H1 (cell line): Measurements from ENCODE around the gene RASL10B. TPM values are rescaled to one million over a fixed set of nuclear protein-coding genes. Genes with fewer than 3 reads are reported as not detected.

Experiments
- CTCF ChIA-PET: fragments of 300-600 bp; sonication (Branson Sonifier 250); formaldehyde crosslinking; loops from one replicate; lab custom pipeline; 2021; ENCODE audit not compliant: partially characterized antibody; lab: Charles Lee
- POLR2A ChIA-PET: fragments of 300-600 bp; sonication (Branson Sonifier 250); formaldehyde crosslinking; loops from one replicate; lab custom pipeline; 2021; ENCODE audit warnings: inconsistent platforms; ENCODE audit not compliant: partially characterized antibody; lab: Charles Lee
- DNase-seq, 2 experiments: peaks; one replicate each; pipeline versions ENCODE4 v3.0.0 to v3.0.0-alpha.2; 2010 to 2022; ENCODE audit warnings: low spot score in 2 of 2, low read depth in 1 of 2, mixed read lengths in 1 of 2
- FAIRE-seq: peaks from 2 replicates; lab custom pipeline; 2011; peaks lifted over from hg19 to GRCh38; lab: Jason Lieb, UNC
- H2AFZ ChIP-seq: 2 replicates; pipeline ENCODE4 v1.8.1; 2012; ENCODE audit warnings: low read length, inconsistent platforms
- H2AK5ac ChIP-seq: 2 replicates; pipeline ENCODE4 v1.6.1; 2013; ENCODE audit warnings: low read depth, low read length
- H2BK120ac ChIP-seq: replicated peaks from 2 replicates; pipeline ENCODE3; 2013; ENCODE audit warnings: low read depth, low read length, inconsistent platforms
- H2BK12ac ChIP-seq: 2 replicates; pipeline ENCODE4 v1.6.1; 2013; ENCODE audit warnings: low read depth, low read length
- H2BK15ac ChIP-seq: 2 replicates; pipeline ENCODE4 v1.6.1; 2013; ENCODE audit warnings: low read length
- H2BK20ac ChIP-seq: 2 replicates; pipeline ENCODE4 v1.6.1; 2013; ENCODE audit warnings: low read length
- H2BK5ac ChIP-seq: 2 replicates; pipeline ENCODE4 v1.6.1; 2013; ENCODE audit warnings: low read depth, low read length
- H3K14ac ChIP-seq: 2 replicates; pipeline ENCODE4 v1.6.1; 2013; ENCODE audit warnings: inconsistent platforms; ENCODE audit not compliant: insufficient read length
- H3K18ac ChIP-seq: 2 replicates; pipeline ENCODE4 v1.6.1; 2013; ENCODE audit warnings: low read length; ENCODE audit errors: extremely low read depth
- H3K23ac ChIP-seq: 2 replicates; pipeline ENCODE4 v1.6.1; 2013; ENCODE audit warnings: inconsistent platforms; ENCODE audit not compliant: insufficient read length
- H3K23me2 ChIP-seq: 2 replicates; pipeline ENCODE4 v1.6.1; 2013; ENCODE audit warnings: low read depth, low read length
- H3K27ac ChIP-seq: 2 replicates; pipeline ENCODE4 v1.6.1; 2011; ENCODE audit warnings: low read depth, low read length, inconsistent platforms
- H3K27me3 ChIP-seq, 4 experiments: replicated peaks in 1 of 4; 1 replicate in 1 of 4; 2 replicates in 3 of 4; pipeline versions ENCODE4 v1.6.1 to v1.8.1; 2011 to 2013; ENCODE audit warnings: low read length in 3 of 4, mild to moderate bottlenecking in 3 of 4, inconsistent platforms in 2 of 4, mixed read lengths in 2 of 4, moderate library complexity in 1 of 4; ENCODE audit not compliant: control insufficient read depth in 3 of 4, insufficient read depth in 3 of 4; ENCODE audit errors: extremely low read depth in 1 of 4
- H3K36me3 ChIP-seq, 4 experiments: 2 replicates each; pipeline versions ENCODE4 v1.6.1 to v1.8.1; 2011 to 2013; ENCODE audit warnings: mild to moderate bottlenecking in 4 of 4, low read length in 3 of 4, moderate library complexity in 2 of 4, control low read depth in 1 of 4, inconsistent platforms in 1 of 4; ENCODE audit not compliant: insufficient read depth in 4 of 4, control insufficient read depth in 2 of 4
- H3K4ac ChIP-seq: replicated peaks from 2 replicates; pipeline ENCODE3; 2013; ENCODE audit warnings: low read length, low read depth, mixed read lengths, inconsistent platforms; ENCODE audit not compliant: insufficient read length
- H3K4me1 ChIP-seq, 4 experiments: replicated peaks in 1 of 4; 1 replicate in 1 of 4; 2 replicates in 3 of 4; pipeline versions ENCODE4 v1.6.1 to v1.8.1; 2011 to 2013; ENCODE audit warnings: low read length in 3 of 4, inconsistent platforms in 2 of 4, mixed read lengths in 1 of 4; ENCODE audit not compliant: insufficient read depth in 4 of 4, control insufficient read depth in 3 of 4
- H3K4me2 ChIP-seq, 2 experiments: 2 replicates each; pipeline versions ENCODE4 v1.6.1 to v1.8.1; 2011 to 2013; ENCODE audit warnings: low read depth in 2 of 2, low read length in 2 of 2, control low read depth in 1 of 2, inconsistent platforms in 1 of 2, mild to moderate bottlenecking in 1 of 2; ENCODE audit not compliant: insufficient read depth in 1 of 2
- H3K4me3 ChIP-seq, 4 experiments: fragments of 200-600, 300-600 bp in 1 of 4; sonication (generic), shearing (Covaris generic), sonication (Bioruptor Twin) in 1 of 4; 2 replicates each; pipeline versions ENCODE4 v1.5.1 to v1.8.1; 2011 to 2016; ENCODE audit warnings: low read length in 4 of 4, low read depth in 3 of 4, control low read depth in 2 of 4, inconsistent platforms in 2 of 4, mild to moderate bottlenecking in 2 of 4, mixed read lengths in 1 of 4, moderate library complexity in 1 of 4; ENCODE audit not compliant: insufficient read depth in 2 of 4; ENCODE audit errors: extremely low read depth in 1 of 4
- H3K56ac ChIP-seq: replicated peaks from 2 replicates; pipeline ENCODE3; 2013; ENCODE audit warnings: low read depth, mild to moderate bottlenecking, mixed read lengths, low read length, inconsistent platforms; ENCODE audit not compliant: insufficient read length
- H3K79me1 ChIP-seq: 2 replicates; pipeline ENCODE4 v1.6.1; 2013; ENCODE audit warnings: low read depth, low read length, control low read depth
- H3K79me2 ChIP-seq, 2 experiments: 2 replicates each; pipeline versions ENCODE4 v1.6.1 to v1.8.1; 2012 to 2013; ENCODE audit warnings: low read length in 2 of 2, mild to moderate bottlenecking in 2 of 2, inconsistent platforms in 1 of 2; ENCODE audit not compliant: insufficient read depth in 2 of 2, control insufficient read depth in 1 of 2
- H3K9ac ChIP-seq, 4 experiments: replicated peaks in 1 of 4; 1 replicate in 1 of 4; 2 replicates in 3 of 4; pipeline versions ENCODE4 v1.6.1 to v1.8.1; 2011 to 2013; ENCODE audit warnings: low read depth in 3 of 4, low read length in 3 of 4, control low read depth in 2 of 4, mild to moderate bottlenecking in 2 of 4, moderate library complexity in 2 of 4, inconsistent platforms in 1 of 4; ENCODE audit errors: extremely low read depth in 1 of 4
- H3K9me3 ChIP-seq, 2 experiments: 2 replicates each; pipeline versions ENCODE4 v1.6.1 to v1.8.1; 2012 to 2013; ENCODE audit warnings: mild to moderate bottlenecking in 2 of 2, moderate library complexity in 2 of 2, control low read depth in 1 of 2, inconsistent platforms in 1 of 2, low read depth in 1 of 2, low read length in 1 of 2, mixed read lengths in 1 of 2; ENCODE audit not compliant: insufficient read depth in 2 of 2
- H4K20me1 ChIP-seq, 2 experiments: replicated peaks in 1 of 2; 2 replicates each; pipeline versions ENCODE3 to v1.8.1; 2011 to 2013; ENCODE audit warnings: inconsistent platforms in 2 of 2, low read length in 2 of 2, mild to moderate bottlenecking in 1 of 2; ENCODE audit not compliant: insufficient read depth in 2 of 2, control insufficient read depth in 1 of 2
- H4K5ac ChIP-seq: 2 replicates; pipeline ENCODE4 v1.6.1; 2013; ENCODE audit warnings: low read length, low read depth, mixed read lengths, inconsistent platforms; ENCODE audit not compliant: insufficient read length
- H4K8ac ChIP-seq: 2 replicates; pipeline ENCODE4 v1.8.0; 2013; ENCODE audit warnings: mild to moderate bottlenecking, moderate library complexity, low read length, inconsistent platforms; ENCODE audit not compliant: insufficient read depth; ENCODE audit errors: extremely low read depth
- H4K91ac ChIP-seq: replicated peaks from 2 replicates; pipeline ENCODE3; 2013; ENCODE audit warnings: low read length, mixed read lengths, inconsistent platforms; ENCODE audit not compliant: insufficient read length
- ATF2 ChIP-seq: IDR thresholded peaks from 2 replicates; pipeline ENCODE4 v1.6.1; 2012; ENCODE audit warnings: low read length, inconsistent platforms
- CHD1 ChIP-seq: IDR thresholded peaks from 2 replicates; pipeline ENCODE4 v1.6.1; 2012; ENCODE audit warnings: low read depth, low read length, improper control_type of control experiment
- CTBP2 ChIP-seq: IDR thresholded peaks from 2 replicates; pipeline ENCODE4 v1.7.0; 2011; ENCODE audit warnings: borderline replicate concordance, mild to moderate bottlenecking, moderate library complexity, mixed read lengths, low read length; ENCODE audit not compliant: insufficient read depth, insufficient read length
- FOSL1 ChIP-seq: IDR thresholded peaks from 2 replicates; pipeline ENCODE4 v1.6.1; 2011; ENCODE audit warnings: mild to moderate bottlenecking, low read depth, low read length, moderate library complexity; ENCODE audit not compliant: insufficient read depth
- HDAC2 ChIP-seq, 2 experiments: fragments of 300-600 bp in 1 of 2; sonication (generic) in 1 of 2; IDR thresholded peaks; 2 replicates each; pipeline ENCODE4 v1.6.1; 2011 to 2012; ENCODE audit warnings: low read depth in 2 of 2, low read length in 2 of 2, mild to moderate bottlenecking in 2 of 2, moderate library complexity in 2 of 2, borderline replicate concordance in 1 of 2, inconsistent platforms in 1 of 2
- POLR2A ChIP-seq, 2 experiments: IDR thresholded peaks; 1 replicate in 1 of 2; 2 replicates in 1 of 2; pipeline ENCODE4 v1.6.1; 2011; ENCODE audit warnings: low read depth in 2 of 2, low read length in 2 of 2, mild to moderate bottlenecking in 2 of 2; ENCODE audit errors: control extremely low read depth in 1 of 2
- POLR2AphosphoS5 ChIP-seq: IDR thresholded peaks from 2 replicates; pipeline ENCODE4 v1.6.1; 2011; ENCODE audit warnings: low read depth, low read length
- RNF2 ChIP-seq: fragments of 200-900, 300-1000 bp; sonication (generic); IDR thresholded peaks from 2 replicates; pipeline ENCODE4 v1.7.1; 2016; ENCODE audit warnings: borderline replicate concordance, low read depth, mild to moderate bottlenecking, antibody characterized with exemption, low read length; ENCODE audit not compliant: poor library complexity, severe bottlenecking; ENCODE audit errors: missing control alignments
- SP1 ChIP-seq: IDR thresholded peaks from 2 replicates; pipeline ENCODE4 v1.6.1; 2011; ENCODE audit warnings: low read depth, low read length
- SP2 ChIP-seq: IDR thresholded peaks from 2 replicates; pipeline ENCODE4 v1.6.1; 2012; ENCODE audit warnings: mild to moderate bottlenecking, low read length, inconsistent platforms
- TEAD4 ChIP-seq: IDR thresholded peaks from 2 replicates; pipeline ENCODE4 v1.6.1; 2012; ENCODE audit warnings: low read depth, low read length, inconsistent platforms, mixed read lengths
- WGBS, 2 experiments: shearing (Covaris generic) in 1 of 2; methylation state at CpG; one replicate each; pipeline versions ENCODE4 v1.1.6 to v1.1.7; 2013 to 2015; ENCODE audit warnings: low lambda C conversion rate in 2 of 2, mixed read lengths in 2 of 2, inconsistent platforms in 1 of 2, low coverage in 1 of 2, missing lambda C conversion rate in 1 of 2; ENCODE audit not compliant: insufficient replicate concordance in 2 of 2, insufficient coverage in 1 of 2, insufficient read length in 1 of 2; ENCODE audit errors: extremely low coverage in 1 of 2, missing lambda C conversion rate in 1 of 2; 5-methylcytosine and 5-hydroxymethylcytosine counted together
- polyA plus RNA-seq, 7 experiments: library from polyadenylated mRNA; depleted of rRNA in 3 of 7; stranded (reverse) in 5 of 7; unstranded in 2 of 7; fragments of >200 nt in 5 of 7; fragments of 200-250 nt in 2 of 7; gene quantifications; 1 replicate in 5 of 7; 2 replicates in 1 of 7; 4 replicates in 1 of 7; pipeline versions ENCODE4 v1.2.1 to v1.2.3, GENCODE V29; 2011 to 2013; ENCODE audit warnings: missing spikeins in 2 of 7, mixed read lengths in 2 of 7
- total RNA-seq: library from RNA; stranded (reverse); fragmentation: NEBNext Ultra II Directional; extraction: Animal tissue kit (Norgen Biotek cat#: 25700); gene quantifications from 2 replicates; pipeline ENCODE4 v1.2.1, GENCODE V29; 2021

RASL10B gene
- total and polyA plus RNA-seq, 2 of the 8 experiments (the other 6 are each of a cell fraction or from before 2014, with no cell fraction given): 17.5 to 22.8 TPM

DNA sequence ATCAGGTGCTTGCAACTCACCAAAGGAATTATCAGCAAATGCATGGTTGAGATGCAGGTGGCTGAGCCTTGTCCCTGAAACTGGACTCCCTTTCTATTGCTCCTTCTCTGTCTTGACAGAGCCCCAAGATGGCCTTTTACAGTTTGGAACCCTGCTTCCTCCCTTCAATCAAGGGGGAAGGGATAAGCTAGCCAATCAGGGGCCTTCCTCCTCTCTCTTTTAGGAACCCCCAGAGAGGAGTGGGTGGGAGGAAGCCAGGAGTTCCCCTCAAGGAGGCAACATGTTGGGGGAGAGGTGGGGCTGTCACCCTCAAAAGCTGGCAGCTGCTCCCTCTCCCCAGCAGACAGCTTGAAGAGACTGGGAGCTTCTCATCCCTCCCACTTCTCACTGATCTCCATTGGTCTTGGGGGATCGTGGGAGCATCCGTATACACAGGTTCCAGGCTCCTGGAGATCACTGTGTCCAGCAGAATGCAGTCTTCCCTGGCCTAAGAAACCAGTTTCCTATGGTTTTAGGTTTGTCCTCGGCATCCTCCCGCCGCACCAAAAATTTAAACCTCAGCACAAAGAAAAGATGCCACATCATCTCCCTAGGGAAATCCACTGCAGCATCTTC lies 7.2 kb downstream of the RASL10B start:
- DNase-seq: no peak
- Histone ChIP-seq H3K23ac (no peak overlapping the region), H2BK20ac (no peak overlapping the region), H3K79me2 (no peaks in the 10 kb centered on the region), H3K27ac (no peak overlapping the region), H2BK12ac (no peak overlapping the region), H2AFZ (no peak overlapping the region), H3K9ac (no peak overlapping the region), H3K14ac (no peak overlapping the region), H2AK5ac (no peak overlapping the region), H3K4me1 (peaks cover 0 to 9% (median 0%) of the 10 kb centered on the region in 4 experiments; a peak in 4 of 7 replicates), H3K36me3 (peaks cover 0 to 8% (median 0%) of the 10 kb centered on the region in 4 experiments; a peak in 1 of 8 replicates), H3K4me3 (no peak overlapping the region), H3K27me3 (peaks cover 11 to 39% (median 34%) of the 10 kb centered on the region in 4 experiments), H4K20me1 (peaks cover 2 to 19% of the 10 kb centered on the region in 2 experiments), H4K91ac (no peak overlapping the region), H4K8ac (no peak overlapping the region), H3K4ac (no peak overlapping the region), H3K23me2 (peaks cover 5% of the 10 kb centered on the region; the same call in 1 of the 2 replicates), H3K18ac (no peak overlapping the region), H3K4me2 (no peak overlapping the region), H3K56ac (no peak overlapping the region), H3K9me3 (peaks cover 8 to 11% of the 10 kb centered on the region in 2 experiments; a peak in 2 of 4 replicates), H2BK15ac (no peak overlapping the region), H4K5ac (no peak overlapping the region), H2BK120ac (no peak overlapping the region), H2BK5ac (no peak overlapping the region), H3K79me1 (no peaks in the 10 kb centered on the region; the same call in 1 of the 2 replicates)
- WGBS, 2 experiments: 91% methylated on average over 5 of the region's 5 CpGs; no CpG with 5 or more reads in 1 of the 2 experiments
- ChIA-PET POLR2A (no interaction called here), CTCF (interaction anchor here (0.6 to 3.4 kb wide), 6 partner anchors 9 to 162 kb away, joined by 3 to 14 read pairs (median 4); no protein-coding TSS in a partner anchor)
- no peak for FAIRE-seq
- no peak for TF ChIP-seq HDAC2 (IDR thresholded peaks at IDR 0.05; ENCODE audit: borderline replicate concordance in 1 of 2, low read depth in 2 of 2, low read length in 2 of 2)
- no peak for TF ChIP-seq RNF2
- TF ChIP-seq POLR2A (IDR thresholded peaks at IDR 0.05; ENCODE audit: control extremely low read depth in 1 of 2, low read depth in 2 of 2, low read length in 2 of 2): no peak
- TF ChIP-seq TEAD4: no peak
- TF ChIP-seq SP2: no peak
- TF ChIP-seq CHD1: no peak
- TF ChIP-seq FOSL1: no peak
- TF ChIP-seq ATF2: no peak
- TF ChIP-seq CTBP2: no peak
- no peak for TF ChIP-seq POLR2AphosphoS5
- no peak for TF ChIP-seq SP1
